DOHH2 (cell line): ENCODE data around the gene CCDC7.
A peak's percentile ranks its signal among the peaks of the same experiment; 100 is the strongest.

ENCODE experiments used
- H3F3A ChIP-seq: fragments of 200-600 bp; sonication (generic), shearing (Covaris generic); 2 replicates; pipeline ENCODE4 v1.6.0; 2016; ENCODE audit warnings: antibody characterized with exemption, mild to moderate bottlenecking; ENCODE audit not compliant: control insufficient read depth, insufficient read depth
- H3K27ac ChIP-seq: fragments of 200-600 bp; sonication (generic); 2 replicates; pipeline ENCODE4 v1.5.1; 2014; ENCODE audit warnings: low read depth, mild to moderate bottlenecking, low read length, moderate library complexity
- H3K27me3 ChIP-seq: fragments of 200-600 bp; sonication (generic); 2 replicates; pipeline ENCODE4 v1.6.1; 2014; ENCODE audit warnings: mild to moderate bottlenecking, low read length, mixed read lengths; ENCODE audit not compliant: control insufficient read depth
- H3K36me3 ChIP-seq: fragments of 200-600 bp; sonication (generic); 2 replicates; pipeline ENCODE4 v1.6.1; 2014; ENCODE audit warnings: mild to moderate bottlenecking, low read length, moderate library complexity, mixed read lengths; ENCODE audit not compliant: control insufficient read depth
- H3K4me1 ChIP-seq: fragments of 200-600 bp; sonication (generic); 2 replicates; pipeline ENCODE4 v1.6.1; 2014; ENCODE audit warnings: mild to moderate bottlenecking, low read length, mixed read lengths; ENCODE audit not compliant: control insufficient read depth
- H3K4me2 ChIP-seq: fragments of 200-600 bp; sonication (generic); 2 replicates; pipeline ENCODE4 v1.6.0; 2014; ENCODE audit warnings: mild to moderate bottlenecking, low read length, moderate library complexity
- H3K4me3 ChIP-seq: fragments of 200-600 bp; sonication (generic); 2 replicates; pipeline ENCODE4 v1.5.1; 2014; ENCODE audit warnings: mild to moderate bottlenecking, low read length, mixed read lengths
- H3K79me2 ChIP-seq: fragments of 200-600 bp; sonication (generic); 2 replicates; pipeline ENCODE4 v1.6.1; 2014; ENCODE audit warnings: mild to moderate bottlenecking, low read length, mixed read lengths; ENCODE audit not compliant: control insufficient read depth
- H3K9me2 ChIP-seq: fragments of 200-600 bp; sonication (generic); replicated peaks from 2 replicates; pipeline ENCODE4 v1.6.1; 2014; ENCODE audit warnings: mild to moderate bottlenecking, low read length, mixed read lengths; ENCODE audit not compliant: control insufficient read depth
- H3K9me3 ChIP-seq: fragments of 200-600 bp; sonication (generic); 2 replicates; pipeline ENCODE4 v1.6.1; 2014; ENCODE audit warnings: antibody characterized with exemption, low read length, mixed read lengths; ENCODE audit not compliant: control insufficient read depth, insufficient read depth
- H4K20me1 ChIP-seq: fragments of 200-600 bp; sonication (generic); 2 replicates; pipeline ENCODE4 v1.6.0; 2014; ENCODE audit warnings: low read depth, mild to moderate bottlenecking, antibody characterized with exemption, low read length, moderate library complexity; ENCODE audit not compliant: control insufficient read depth, insufficient read depth
- CTCF ChIP-seq: fragments of 200-600 bp; sonication (generic); IDR thresholded peaks from one replicate; pipeline ENCODE4 v1.5.1; 2014; ENCODE audit warnings: antibody characterized with exemption, mild to moderate bottlenecking, low read depth, low read length; ENCODE audit not compliant: poor library complexity, severe bottlenecking
- EZH2phosphoT487 ChIP-seq: fragments of 200-600 bp; sonication (generic); IDR thresholded peaks from 2 replicates; pipeline ENCODE4 v1.6.1; 2017; ENCODE audit warnings: borderline replicate concordance, mild to moderate bottlenecking, antibody characterized with exemption, low read length, moderate library complexity, mixed read lengths

CCDC7 gene

GRCh38 chr10:32436215-32436614, 9.7 kb upstream of the CCDC7 start:
- Histone ChIP-seq H3K4me2 (no peak overlapping the region), H3F3A (no peaks in the 10 kb centered on the region), H3K36me3 (no peaks in the 10 kb centered on the region), H4K20me1 (no peaks in the 10 kb centered on the region), H3K27me3 (no peaks in the 10 kb centered on the region), H3K4me1 (no peaks in the 10 kb centered on the region), H3K4me3 (no peak overlapping the region), H3K9me2 (no peaks in the 10 kb centered on the region), H3K79me2 (no peaks in the 10 kb centered on the region), H3K9me3 (peaks cover 4% of the 10 kb centered on the region; the same call in 1 of the 2 replicates), H3K27ac (no peak overlapping the region)
- TF ChIP-seq EZH2phosphoT487: no peak
- no peak for TF ChIP-seq CTCF

- no peak overlapping the region for H3K4me2 ChIP-seq
- no peak overlapping the region for H3K27ac ChIP-seq
- peaks cover 4% of the 10 kb centered on the region; the same call in 1 of the 2 replicates for H3K9me3 ChIP-seq
- H3K36me3 ChIP-seq: no peaks in the 10 kb centered on the region
- H3K79me2 ChIP-seq: no peaks in the 10 kb centered on the region
- H3K4me3 ChIP-seq: no peak overlapping the region
- no peaks in the 10 kb centered on the region for H3K27me3 ChIP-seq
- no peaks in the 10 kb centered on the region for H3K9me2 ChIP-seq
- H3F3A ChIP-seq: no peaks in the 10 kb centered on the region
- TF ChIP-seq EZH2phosphoT487 (no peak), CTCF (no peak)
- H4K20me1 ChIP-seq: no peaks in the 10 kb centered on the region
- no peaks in the 10 kb centered on the region for H3K4me1 ChIP-seq
These were observed 8.6 kb upstream of the CCDC7 start for GRCh38 chr10:32437334-32437733.

- no peaks in the 10 kb centered on the region for H3K27me3 ChIP-seq
- H3K9me2 ChIP-seq: no peaks in the 10 kb centered on the region
- H3K79me2 ChIP-seq: peaks cover 22% of the 10 kb centered on the region
- H3F3A ChIP-seq: peaks cover 6% of the 10 kb centered on the region; the same call in 1 of the 2 replicates
- peak overlapping the region; percentile 86 for H3K4me3 ChIP-seq
- TF ChIP-seq CTCF (no peak), EZH2phosphoT487 (no peak)
- peaks cover 3% of the 10 kb centered on the region; the same call in 1 of the 2 replicates for H3K36me3 ChIP-seq
- H4K20me1 ChIP-seq: no peaks in the 10 kb centered on the region
- peaks cover 16% of the 10 kb centered on the region for H3K4me1 ChIP-seq
- H3K4me2 ChIP-seq: peak overlapping the region; percentile 85
- H3K27ac ChIP-seq: no peak overlapping the region
- H3K9me3 ChIP-seq: peaks cover 4% of the 10 kb centered on the region; the same call in 1 of the 2 replicates
These were observed 904 bp upstream of the CCDC7 start for GRCh38 chr10:32445036-32445435.
